RKO (cell line): Measurements from ENCODE around the gene ZBTB21.
A peak's percentile ranks its signal among the peaks of the same experiment; 100 is the strongest.
"Not testable (repeated sequence)": the region's sequence is repeated elsewhere in the genome, so short reads cannot be mapped to it uniquely, and the experiment has no call there.

Experiments
- DNase-seq: peaks from one replicate; pipeline ENCODE4 v3.0.0-alpha.2; 2016; ENCODE audit warnings: low spot score

The ZBTB21 gene

DNA sequence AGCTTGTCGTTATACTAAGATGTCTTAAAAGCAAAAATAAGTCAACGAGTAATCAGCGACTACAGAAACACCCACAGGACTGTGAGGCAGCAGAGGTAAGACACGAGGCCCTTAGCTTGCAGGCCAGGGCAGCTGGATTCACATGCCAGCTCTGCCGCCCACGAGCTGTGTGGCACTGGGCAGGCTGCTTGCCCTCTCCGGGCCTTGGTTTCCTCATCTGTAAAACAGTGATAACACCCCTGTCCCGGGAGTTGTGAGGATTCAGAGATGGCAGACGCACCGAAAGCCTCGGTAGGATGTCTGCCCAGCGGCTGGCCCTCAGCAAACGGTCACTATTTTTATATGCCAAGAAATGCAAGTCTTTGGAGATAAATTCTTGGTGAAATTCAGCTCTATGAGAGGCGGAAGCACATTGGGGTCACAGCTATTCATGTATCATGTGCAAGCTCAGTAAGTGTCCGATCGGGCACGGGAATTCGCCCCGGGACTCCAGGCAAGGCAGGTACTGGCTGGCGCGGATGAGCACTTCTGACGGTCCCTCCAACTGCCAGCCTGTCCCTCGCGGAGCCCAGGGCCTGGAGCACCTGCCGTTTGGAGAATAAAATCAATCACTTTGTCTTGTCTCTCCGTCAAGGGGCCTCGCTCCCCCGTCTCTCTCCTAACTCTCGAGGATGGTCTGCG, 57.5 kb downstream of the ZBTB21 start:
- peak; percentile 64 for DNase-seq

DNA sequence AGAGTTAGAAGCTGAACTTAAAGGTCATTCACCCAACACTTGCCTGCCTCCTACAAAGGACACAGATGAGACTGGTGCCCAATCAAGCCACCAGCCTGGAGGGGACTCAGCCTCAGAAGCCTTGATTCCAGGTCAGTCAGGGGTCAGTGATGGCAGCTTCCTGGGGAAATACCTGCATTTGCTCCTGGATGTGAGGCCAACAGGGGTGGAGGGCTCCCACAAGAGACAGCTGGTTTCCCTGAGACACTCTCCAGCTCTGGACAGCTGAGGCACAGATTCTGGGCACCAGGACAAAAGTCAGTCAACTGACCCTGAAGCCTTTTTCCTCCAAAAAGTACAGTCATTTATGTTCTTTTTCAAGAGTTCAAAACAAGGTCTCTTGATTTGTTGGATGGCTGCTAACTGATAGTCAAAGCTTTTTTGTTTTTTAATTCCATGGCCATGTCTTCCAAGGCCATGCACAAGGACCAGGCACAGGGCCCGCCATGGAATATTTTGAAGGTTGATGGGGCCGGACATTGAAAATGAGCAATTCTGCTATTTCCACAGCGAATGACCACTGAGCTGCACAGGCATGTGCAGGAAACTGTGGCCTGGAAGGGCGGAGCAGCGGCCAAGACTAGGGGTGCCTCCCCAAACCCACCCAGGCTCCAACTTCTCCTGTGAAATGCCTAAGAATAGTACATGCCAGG, 58.1 kb downstream of the ZBTB21 start:
- peak; percentile 44 for DNase-seq

DNA sequence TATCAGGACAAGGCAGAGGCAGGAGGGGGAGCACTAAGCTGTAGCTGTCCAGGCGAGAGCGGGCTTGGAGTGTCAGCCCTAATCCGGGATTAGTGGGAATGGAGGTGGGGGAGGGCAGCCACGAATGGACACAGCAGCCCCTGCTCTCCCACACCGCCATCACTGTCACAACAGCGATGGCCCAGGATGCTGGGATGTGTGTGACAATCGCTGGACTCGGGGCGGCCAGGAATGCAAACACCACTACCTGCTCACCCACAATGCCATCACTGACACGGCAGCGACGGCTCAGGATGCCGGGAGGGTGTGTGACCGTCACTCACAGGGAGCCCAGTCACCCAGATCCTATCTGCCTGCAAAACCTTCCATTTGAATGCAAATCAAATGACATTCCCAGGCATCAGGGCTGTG, 59.2 kb downstream of the ZBTB21 start:
- peak; percentile 40 for DNase-seq

DNA sequence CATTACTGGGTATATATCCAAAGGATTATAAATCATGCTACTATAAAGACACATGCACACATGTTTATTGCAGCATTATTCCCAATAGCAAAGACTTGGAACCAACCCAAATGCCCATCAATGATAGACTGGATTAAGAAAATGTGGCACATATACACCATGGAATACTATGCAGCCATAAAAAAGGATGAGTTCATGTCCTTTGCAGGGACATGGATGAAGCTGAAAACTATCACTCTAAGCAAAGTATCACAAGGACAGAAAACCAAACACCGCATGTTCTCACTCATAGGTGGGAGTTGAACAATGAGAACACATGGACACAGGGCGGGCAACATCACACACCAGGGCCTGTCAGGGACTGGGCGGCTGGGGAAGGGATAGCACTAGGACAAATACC, 60.5 kb downstream of the ZBTB21 start:
- not testable (repeated sequence) for DNase-seq

DNA sequence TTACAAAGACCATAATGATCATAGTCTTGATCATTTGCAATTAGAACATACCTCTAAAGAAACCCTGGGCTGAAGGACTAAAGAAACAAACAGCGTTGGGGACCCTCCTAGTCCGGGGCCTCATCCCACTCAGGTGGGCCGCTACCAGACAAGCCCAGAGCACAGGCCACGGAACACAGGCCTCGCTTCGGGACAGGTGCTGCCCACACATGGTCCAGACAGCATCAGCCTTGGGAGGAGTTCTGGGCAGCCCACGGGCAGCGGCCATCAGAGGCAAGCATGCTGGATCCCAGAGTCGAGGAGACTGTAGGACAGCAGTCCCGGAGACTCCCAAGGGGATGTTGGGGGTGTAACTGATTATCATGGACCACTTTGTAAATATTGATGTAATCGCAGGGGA, 61.3 kb downstream of the ZBTB21 start:
- no peak for DNase-seq

DNA sequence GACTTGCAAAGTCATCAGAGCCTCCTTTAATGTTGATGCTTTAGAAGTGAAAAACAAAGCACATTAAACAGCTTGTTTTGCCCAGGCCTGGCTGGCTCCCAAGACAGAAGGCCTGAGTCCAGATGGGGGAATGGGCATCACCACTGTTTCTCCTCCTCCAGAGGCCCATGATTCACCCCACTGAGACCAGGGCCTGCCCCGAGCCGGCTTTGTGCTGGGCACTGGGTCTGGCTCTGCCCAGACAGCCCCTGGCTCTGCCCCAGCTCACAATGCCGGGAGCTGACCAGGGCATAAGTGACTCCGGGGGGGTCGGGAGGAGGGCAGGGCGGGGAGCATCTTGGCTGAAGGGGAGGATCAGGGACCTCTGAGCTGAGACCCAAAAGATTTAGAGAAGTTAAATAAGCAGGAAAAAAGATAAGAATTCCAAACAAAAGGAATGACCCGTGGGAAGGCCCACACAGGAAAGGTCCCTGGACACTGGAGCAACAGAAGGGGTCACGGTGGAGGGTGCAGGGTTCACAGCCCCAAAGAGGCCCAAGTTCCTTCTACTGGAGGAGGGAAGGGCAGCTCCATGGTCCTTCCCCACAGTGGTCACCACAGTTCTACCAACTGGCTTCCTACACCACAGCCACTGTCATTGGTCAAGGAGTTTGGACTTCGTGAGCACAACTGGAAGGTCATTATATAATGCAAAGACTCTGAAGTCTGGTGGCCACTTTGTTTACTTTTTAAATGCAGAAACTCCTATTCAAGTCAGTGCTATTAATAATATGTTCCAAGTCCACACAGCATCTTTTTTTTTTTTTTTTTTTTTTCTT, 61.9 kb downstream of the ZBTB21 start:
- DNase-seq: peak; percentile 82

DNA sequence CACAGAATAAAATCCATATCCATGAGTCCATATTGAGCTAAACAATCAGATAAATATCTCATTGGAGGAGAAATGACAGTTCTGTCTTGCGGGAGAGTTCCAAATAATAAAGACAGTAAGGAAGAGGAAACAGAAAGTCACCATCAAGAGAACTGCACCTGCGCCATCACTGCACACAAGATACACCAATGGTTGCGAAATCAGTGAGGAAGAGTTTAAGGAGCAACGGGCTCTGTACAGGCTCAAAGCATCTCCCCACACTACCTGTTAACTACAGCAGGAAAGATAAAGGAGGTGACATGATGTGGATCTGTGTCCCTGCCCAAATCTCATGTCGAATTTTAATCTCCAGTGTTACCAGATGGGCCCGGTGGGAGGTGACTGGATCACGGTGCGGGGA, 64.2 kb downstream of the ZBTB21 start:
- peak; percentile 30 for DNase-seq

DNA sequence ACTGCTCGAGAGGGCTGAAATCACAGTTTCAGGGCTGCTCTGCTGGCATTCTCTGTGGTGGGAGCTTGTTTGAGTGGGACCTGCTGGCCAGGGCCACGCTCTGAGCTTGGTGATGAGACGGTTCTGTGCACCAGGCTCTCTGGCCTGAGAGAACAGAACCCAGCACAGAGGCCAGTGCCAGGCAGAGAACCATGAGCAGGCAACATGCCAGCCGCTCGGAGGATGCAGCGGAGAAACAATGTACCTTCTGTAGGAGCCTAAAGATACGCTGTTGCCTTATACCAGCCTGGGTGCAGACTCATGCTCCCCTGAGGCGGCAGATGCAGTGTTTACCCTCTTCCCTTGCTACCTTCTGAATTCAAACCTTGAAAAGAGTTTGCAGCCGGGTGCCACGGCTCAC, 66.3 kb downstream of the ZBTB21 start:
- DNase-seq: no peak

DNA sequence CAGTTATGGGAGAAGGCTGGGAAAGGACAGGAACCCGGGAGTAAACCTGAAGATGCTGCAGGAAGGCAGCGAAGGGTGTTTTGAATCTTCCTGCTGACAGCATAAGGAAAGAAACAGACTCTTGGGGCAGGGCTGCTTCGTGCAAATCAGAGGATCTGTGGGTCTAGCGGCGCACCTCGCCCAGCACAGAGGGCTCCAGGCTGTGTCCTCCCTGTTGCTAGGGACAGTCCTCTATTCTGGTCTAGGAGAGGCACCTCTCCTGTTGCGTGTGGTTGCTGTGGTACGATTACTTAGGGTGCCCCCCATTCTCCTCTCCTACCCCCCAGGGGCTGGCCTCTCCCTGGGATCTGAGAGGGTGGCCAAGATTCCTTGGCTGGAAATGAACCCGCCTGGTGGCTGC, 67.7 kb downstream of the ZBTB21 start:
- no peak for DNase-seq

DNA sequence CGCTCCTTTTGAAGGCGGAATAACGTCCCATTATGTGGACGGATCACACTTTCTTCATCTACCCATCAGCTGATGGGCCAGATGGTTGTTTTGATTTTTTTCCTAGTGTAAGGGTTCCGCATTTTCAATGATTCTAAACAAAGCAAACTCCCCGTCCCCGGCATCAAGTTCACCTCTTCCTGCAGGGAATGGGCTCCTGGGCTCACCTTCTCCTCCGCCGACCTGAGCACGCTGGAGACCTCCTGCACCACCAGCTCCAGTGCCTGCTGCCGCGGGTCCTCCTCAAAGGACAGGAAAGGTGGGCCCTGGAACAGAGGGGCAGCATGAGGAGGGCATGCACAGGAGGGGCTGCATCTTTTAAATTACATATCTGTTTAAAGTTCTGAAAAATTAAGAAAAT, 68.2 kb downstream of the ZBTB21 start:
- no peak for DNase-seq

DNA sequence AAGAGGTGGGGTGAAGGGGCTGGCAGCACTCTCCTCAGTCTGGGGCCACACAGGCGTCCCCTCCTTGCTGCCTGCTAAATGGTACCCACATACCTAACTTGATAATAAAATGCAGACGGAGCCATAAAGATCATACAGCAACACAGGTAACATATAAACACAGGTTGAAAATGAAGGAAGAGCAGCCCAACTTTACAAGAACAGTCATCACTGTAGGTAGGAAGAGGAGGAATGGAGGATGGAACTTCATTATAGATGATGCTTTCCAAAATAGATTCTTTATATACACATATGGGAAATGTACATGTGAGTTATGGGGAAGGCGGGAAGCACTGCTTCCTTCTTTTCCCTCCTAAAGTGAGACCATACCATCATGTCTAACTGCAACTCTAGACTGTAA, 69.7 kb downstream of the ZBTB21 start:
- no peak for DNase-seq

DNA sequence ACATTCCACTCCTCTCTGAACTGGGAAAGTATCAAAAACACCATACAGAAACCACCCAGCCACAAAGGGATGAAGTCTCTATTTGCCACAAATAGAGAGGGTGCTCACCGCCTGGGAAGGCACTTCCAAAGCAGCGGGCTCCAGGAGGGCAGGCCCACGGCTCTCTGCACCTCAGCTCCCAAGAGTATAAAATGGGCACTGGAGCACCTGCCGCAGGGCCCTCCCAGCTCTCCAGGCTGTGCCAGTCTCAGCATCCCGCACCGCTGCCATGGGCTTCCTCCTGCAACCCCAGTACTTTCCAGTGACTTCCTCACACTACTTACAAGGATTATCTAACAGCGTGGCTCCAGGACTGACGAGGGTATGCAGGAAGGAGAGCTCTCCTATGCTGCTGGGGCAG, 70.8 kb downstream of the ZBTB21 start:
- DNase-seq: no peak
